LNCaP clone FGC (cell line): ENCODE measurements around the gene VSTM5.

Experiments
- DNase-seq: peaks from one replicate; pipeline ENCODE4 v3.0.0-alpha.2; 2011; ENCODE audit warnings: low read depth
- H3K4me3 ChIP-seq: 2 replicates; pipeline ENCODE4 v1.5.1; 2011; ENCODE audit warnings: mild to moderate bottlenecking, low read depth, low read length, control low read depth
- TF ChIP-seq, protein P1 (sequence below): IDR thresholded peaks from 2 replicates; pipeline ENCODE4 v1.5.1; 2012; ENCODE audit warnings: mild to moderate bottlenecking; ENCODE audit not compliant: control insufficient read depth, insufficient read depth; ENCODE audit errors: extremely low read depth

The VSTM5 gene

GRCh38 chr11:93820847-93821246 is 29.6 kb downstream of the VSTM5 start:
- TF ChIP-seq, protein P1, sequence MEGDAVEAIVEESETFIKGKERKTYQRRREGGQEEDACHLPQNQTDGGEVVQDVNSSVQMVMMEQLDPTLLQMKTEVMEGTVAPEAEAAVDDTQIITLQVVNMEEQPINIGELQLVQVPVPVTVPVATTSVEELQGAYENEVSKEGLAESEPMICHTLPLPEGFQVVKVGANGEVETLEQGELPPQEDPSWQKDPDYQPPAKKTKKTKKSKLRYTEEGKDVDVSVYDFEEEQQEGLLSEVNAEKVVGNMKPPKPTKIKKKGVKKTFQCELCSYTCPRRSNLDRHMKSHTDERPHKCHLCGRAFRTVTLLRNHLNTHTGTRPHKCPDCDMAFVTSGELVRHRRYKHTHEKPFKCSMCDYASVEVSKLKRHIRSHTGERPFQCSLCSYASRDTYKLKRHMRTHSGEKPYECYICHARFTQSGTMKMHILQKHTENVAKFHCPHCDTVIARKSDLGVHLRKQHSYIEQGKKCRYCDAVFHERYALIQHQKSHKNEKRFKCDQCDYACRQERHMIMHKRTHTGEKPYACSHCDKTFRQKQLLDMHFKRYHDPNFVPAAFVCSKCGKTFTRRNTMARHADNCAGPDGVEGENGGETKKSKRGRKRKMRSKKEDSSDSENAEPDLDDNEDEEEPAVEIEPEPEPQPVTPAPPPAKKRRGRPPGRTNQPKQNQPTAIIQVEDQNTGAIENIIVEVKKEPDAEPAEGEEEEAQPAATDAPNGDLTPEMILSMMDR = no peak
- DNase-seq = no peak
- no peak overlapping the region for H3K4me3 ChIP-seq

- no peak for DNase-seq
- H3K4me3 ChIP-seq = no peak overlapping the region
- TF ChIP-seq, protein P1 = no peak
These were observed 30.3 kb downstream of the VSTM5 start for GRCh38 chr11:93819966-93820695.

- no peak for DNase-seq
- TF ChIP-seq, protein P1 = no peak
- no peak overlapping the region for H3K4me3 ChIP-seq
These were observed 32.7 kb downstream of the VSTM5 start for GRCh38 chr11:93817426-93818348.

DNA sequence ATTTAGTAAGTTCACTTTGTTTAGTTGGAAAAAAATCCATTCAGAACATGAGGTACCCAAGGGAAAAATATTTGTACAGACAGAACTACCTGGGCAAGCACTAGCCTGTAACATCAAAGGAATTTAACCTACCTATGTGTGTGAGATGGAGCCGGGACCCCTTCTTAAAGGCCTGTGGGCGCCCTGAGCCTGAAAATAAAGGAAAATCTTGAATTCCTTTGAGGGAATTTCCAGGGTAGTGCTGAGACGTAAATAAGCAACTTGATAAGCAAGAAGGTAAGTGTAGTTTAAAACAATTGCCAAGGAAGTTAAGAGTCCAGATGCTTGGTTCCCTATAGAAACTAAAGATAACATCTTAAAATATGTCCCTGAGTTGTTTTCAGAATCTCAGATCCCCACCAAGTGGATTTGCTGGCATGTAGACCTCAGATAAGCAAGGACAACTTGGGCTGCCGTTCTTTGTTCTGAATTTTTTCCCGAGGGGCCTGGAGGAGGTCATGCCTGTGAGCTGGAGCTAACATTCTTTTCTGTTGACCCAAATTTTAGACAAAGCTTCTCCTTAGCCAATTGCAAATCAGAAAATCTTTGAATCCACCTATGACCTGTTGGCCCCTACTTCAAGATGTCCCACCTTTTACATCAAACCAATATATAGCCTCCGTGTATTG is 35.3 kb downstream of the VSTM5 start:
- TF ChIP-seq, protein P1 = no peak
- no peak overlapping the region for H3K4me3 ChIP-seq
- DNase-seq = no peak

DNA sequence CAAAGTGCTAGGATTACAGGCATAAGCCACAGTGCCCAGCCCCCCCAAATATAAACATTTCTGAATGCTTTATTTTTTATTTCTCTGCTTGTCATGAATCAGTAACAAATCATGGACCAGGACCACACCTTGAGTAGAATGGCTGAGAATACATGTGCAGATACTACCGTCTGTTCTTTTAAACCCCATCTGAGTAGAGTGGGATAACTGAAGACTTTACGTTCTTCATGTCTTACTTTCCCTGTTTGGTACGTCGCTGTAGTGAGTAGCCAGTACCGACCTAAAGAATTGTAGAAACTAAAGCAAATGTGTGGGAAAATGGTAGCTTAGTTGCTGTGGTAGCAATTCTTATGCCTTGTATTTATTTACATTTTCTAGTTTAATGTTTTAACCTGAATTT is 36.4 kb downstream of the VSTM5 start:
- H3K4me3 ChIP-seq = no peak overlapping the region
- DNase-seq = no peak
- TF ChIP-seq, protein P1 = no peak

- DNase-seq = no peak
- TF ChIP-seq, protein P1 = no peak
- H3K4me3 ChIP-seq = no peak overlapping the region
These were observed 42.4 kb downstream of the VSTM5 start for GRCh38 chr11:93807980-93808379.
